K562 (cell line): Measurements from ENCODE around the gene ANKMY1. TPM values are rescaled to one million over a fixed set of nuclear protein-coding genes. Genes with fewer than 3 reads are reported as not detected.

Experiments used
- ATAC-seq: fragments of 200-7000 bp; cut with Tn5 transposase; 3 replicates; pipeline ENCODE4 v1.9.1; 2020; ENCODE audit warnings: moderate library complexity
- BruUV-seq: library from RNA; stranded (reverse); fragments of 400-500 nt; replicated peaks from 2 replicates; lab custom pipeline; 2021; lab: Mats Ljungman, UMichigan
- CTCF ChIA-PET: fragments of 300-600 bp; formaldehyde crosslinking; extraction: SDS; loops from one replicate; lab custom pipeline; 2021; ENCODE audit warnings: low intra/inter-chr PET ratio; lab: Yijun Ruan, JAX
- POLR2A ChIA-PET: fragments of 300-600, 350-650 bp; sonication (Branson Sonifier 250); formaldehyde crosslinking; extraction: SDS; loops from one replicate; lab custom pipeline; 2021; ENCODE audit warnings: antibody characterized with exemption, inconsistent platforms; lab: Yijun Ruan, JAX
- DNase-seq, 4 experiments: peaks; one replicate each; pipeline versions ENCODE4 v3.0.0 to v3.0.0-alpha.2; 2011 to 2018; ENCODE audit warnings: low spot score in 3 of 4, mixed read lengths in 3 of 4; ENCODE audit errors: extremely low read depth in 1 of 4
- FAIRE-seq: peaks from 2 replicates; lab custom pipeline; 2011; peaks lifted over from hg19 to GRCh38; lab: Jason Lieb, UNC
- H2AFZ ChIP-seq: 2 replicates; pipeline ENCODE4 v1.6.0; 2011; ENCODE audit warnings: low read depth, low read length, control low read depth, inconsistent platforms
- H3K27ac ChIP-seq: fragments of 200-600 bp; 3 replicates; pipeline ENCODE4 v1.8.0; 2011; ENCODE audit warnings: low read depth, mild to moderate bottlenecking, control low read depth, inconsistent platforms, low read length, moderate library complexity, mixed read lengths; ENCODE audit errors: extremely low read depth
- H3K27me3 ChIP-seq, 2 experiments: fragments of 300-600 bp in 1 of 2; 2 replicates in 1 of 2; 3 replicates in 1 of 2; pipeline versions ENCODE4 v1.6.0 to v1.8.0; 2011; ENCODE audit warnings: inconsistent platforms in 2 of 2, low read length in 2 of 2, mild to moderate bottlenecking in 1 of 2, mixed read lengths in 1 of 2, moderate library complexity in 1 of 2; ENCODE audit not compliant: control insufficient read depth in 2 of 2, insufficient read depth in 2 of 2
- H3K36me3 ChIP-seq: fragments of 300-600 bp; 3 replicates; pipeline ENCODE4 v1.8.0; 2011; ENCODE audit warnings: mild to moderate bottlenecking, low read length, inconsistent platforms; ENCODE audit not compliant: control insufficient read depth, insufficient read depth
- H3K4me1 ChIP-seq, 2 experiments: fragments of 200-600 bp in 1 of 2; replicated peaks in 1 of 2; 2 replicates in 1 of 2; 3 replicates in 1 of 2; pipeline versions ENCODE4 v1.5.1 to v1.8.0; 2011; ENCODE audit warnings: inconsistent platforms in 2 of 2, low read length in 2 of 2, mild to moderate bottlenecking in 1 of 2, mixed read lengths in 1 of 2, moderate library complexity in 1 of 2; ENCODE audit not compliant: control insufficient read depth in 2 of 2, insufficient read depth in 2 of 2
- H3K4me2 ChIP-seq: 2 replicates; pipeline ENCODE4 v1.6.1; 2011; ENCODE audit warnings: low read length, control low read depth, inconsistent platforms, mixed read lengths; ENCODE audit not compliant: insufficient read depth
- H3K4me3 ChIP-seq: fragments of 200-600 bp; sonication (generic), shearing (Covaris generic); 2 replicates; pipeline ENCODE4 v1.5.1; 2016; ENCODE audit warnings: control low read depth, inconsistent platforms
- H3K79me2 ChIP-seq: fragments of 200-600 bp; 3 replicates; pipeline ENCODE4 v1.8.0; 2011; ENCODE audit warnings: low read length, inconsistent platforms; ENCODE audit not compliant: control insufficient read depth, insufficient read depth
- H3K9ac ChIP-seq, 2 experiments: 2 replicates each; pipeline versions ENCODE4 v1.6.0 to v1.6.1; 2011; ENCODE audit warnings: low read depth in 2 of 2, low read length in 2 of 2, control low read depth in 1 of 2, inconsistent platforms in 1 of 2, mild to moderate bottlenecking in 1 of 2, mixed read lengths in 1 of 2; ENCODE audit not compliant: insufficient read depth in 1 of 2
- H3K9me1 ChIP-seq: one replicate; pipeline ENCODE4 v1.6.0; 2011; ENCODE audit warnings: inconsistent platforms, mild to moderate bottlenecking, low read length, moderate library complexity; ENCODE audit not compliant: control insufficient read depth, insufficient read depth
- H3K9me3 ChIP-seq: replicated peaks from 2 replicates; pipeline ENCODE4 v1.5.1; 2011; ENCODE audit warnings: low read depth, low read length, inconsistent platforms; ENCODE audit not compliant: control insufficient read depth, insufficient read depth
- H4K20me1 ChIP-seq: replicated peaks from 2 replicates; pipeline ENCODE4 v1.6.1; 2011; ENCODE audit warnings: low read length, inconsistent platforms, mixed read lengths; ENCODE audit not compliant: control insufficient read depth, insufficient read depth
- ARHGAP35 ChIP-seq: fragments of 450-650 bp; IDR thresholded peaks from 2 replicates; pipeline ENCODE4 v1.6.1; 2018; ENCODE audit not compliant: partially characterized antibody
- BACH1 ChIP-seq: fragments of 200-800 bp; sonication (Bioruptor generic); IDR thresholded peaks from 2 replicates; pipeline ENCODE4 v1.6.1; 2016; ENCODE audit warnings: missing genetic modification characterization, missing compliant biosample characterization
- CBFA2T3 ChIP-seq: fragments of 450-650 bp; IDR thresholded peaks from 2 replicates; pipeline ENCODE4 v1.6.1; 2017
- COPS2 ChIP-seq: fragments of 450-650 bp; conservative IDR thresholded peaks from 2 replicates; pipeline ENCODE4 v1.6.1; 2016; ENCODE audit warnings: mild to moderate bottlenecking, moderate library complexity
- GABPA ChIP-seq: fragments of 200-800 bp; sonication (Bioruptor generic); conservative IDR thresholded peaks from 2 replicates; pipeline ENCODE4 v1.6.1; 2016; ENCODE audit warnings: low read depth, missing genetic modification characterization, missing compliant biosample characterization
- MAFF ChIP-seq: IDR thresholded peaks from 2 replicates; pipeline ENCODE4 v1.6.1; 2012; ENCODE audit warnings: low read length, improper control_type of control experiment
- PRMT5 ChIP-seq: sonication (generic); formaldehyde crosslinking; IDR thresholded peaks from 2 replicates; pipeline ENCODE4 v1.5.0; 2020; ENCODE audit warnings: missing genetic modification reagents
- STAT5A ChIP-seq: IDR thresholded peaks from 2 replicates; pipeline ENCODE4 v1.6.1; 2012; ENCODE audit warnings: low read length, inconsistent platforms, borderline replicate concordance
- TCF7L2 ChIP-seq: fragments of 150-350 bp; IDR thresholded peaks from 2 replicates; pipeline ENCODE4 v1.6.1; 2016; ENCODE audit warnings: low read depth, mild to moderate bottlenecking, low read length, moderate library complexity
- ZNF76 ChIP-seq: fragments of 250-450 bp; sonication (Bioruptor Pico); IDR thresholded peaks from 2 replicates; pipeline ENCODE4 v1.4.0; 2020; ENCODE audit warnings: mild to moderate bottlenecking, moderate library complexity, borderline replicate concordance
- ZNF764 ChIP-seq: fragments of 250-450 bp; sonication (Bioruptor Pico); IDR thresholded peaks from 2 replicates; pipeline ENCODE4 v1.4.0; 2020; ENCODE audit warnings: low read depth, mild to moderate bottlenecking, moderate library complexity
- ZNF830 ChIP-seq: fragments of 250-450 bp; sonication (Bioruptor Pico); IDR thresholded peaks from 2 replicates; pipeline ENCODE4 v1.5.0; 2021; ENCODE audit warnings: mild to moderate bottlenecking
- WGBS: fragments of 100-300 bp; shearing (Covaris generic); methylation state at CpG from one replicate; pipeline ENCODE4 v1.1.6; 2016; ENCODE audit warnings: low coverage, mixed read lengths; ENCODE audit not compliant: insufficient coverage; ENCODE audit errors: missing lambda C conversion rate; 5-methylcytosine and 5-hydroxymethylcytosine counted together
- in situ Hi-C: fragments of 300-500 bp; cut with MboI; formaldehyde crosslinking; loops from 4 replicates; pipeline ENCODE4 v1.15.0; 2018; ENCODE audit warnings: inconsistent platforms, mixed read lengths
- intact Hi-C: fragments of 100-400 bp; cut with micrococcal nuclease; formaldehyde crosslinking; loops from 2 replicates; pipeline ENCODE4 v1.14.2; 2022
- polyA plus RNA-seq, 8 experiments: library from polyadenylated mRNA; depleted of rRNA in 4 of 8; stranded (reverse) in 5 of 8; unstranded in 3 of 8; fragments of >200 nt; fragmentation: Nextera tagmentation in 2 of 8; fragmentation: Illumina TruSeq in 1 of 8; extraction: Ambion mirVana in 2 of 8; extraction: Trizol in 1 of 8; gene quantifications; 2 replicates each; pipeline versions ENCODE4 v1.2.1 to v1.2.3, GENCODE V29; 2011 to 2014; ENCODE audit warnings: inconsistent platforms in 1 of 8, missing spikeins in 1 of 8
- total RNA-seq, 7 experiments: library from RNA; depleted of rRNA in 6 of 7; stranded (reverse); fragments of >200 nt in 6 of 7; fragmentation: Illumina TruSeq in 2 of 7; extraction: Trizol in 2 of 7; gene quantifications; 2 replicates each; pipeline versions ENCODE4 v1.2.1 to v1.2.3, GENCODE V29; 2011 to 2021; ENCODE audit warnings: low replicate concordance in 1 of 7
- TF ChIP-seq, protein P1 (sequence below): fragments of 250-450 bp; sonication (Bioruptor Pico); IDR thresholded peaks from 2 replicates; pipeline ENCODE4 v1.4.0; 2020; ENCODE audit warnings: mild to moderate bottlenecking, moderate library complexity, borderline replicate concordance
- TF ChIP-seq, protein P2 (sequence below): IDR thresholded peaks from 2 replicates; pipeline ENCODE4 v1.6.1; 2014; ENCODE audit warnings: antibody characterized with exemption

ANKMY1 gene
- total and polyA plus RNA-seq, 9 of the 15 experiments (the other 6 are each of a cell fraction or from before 2014, with no cell fraction given), result 0.75 to 15.1 (median 11.7) TPM

DNA sequence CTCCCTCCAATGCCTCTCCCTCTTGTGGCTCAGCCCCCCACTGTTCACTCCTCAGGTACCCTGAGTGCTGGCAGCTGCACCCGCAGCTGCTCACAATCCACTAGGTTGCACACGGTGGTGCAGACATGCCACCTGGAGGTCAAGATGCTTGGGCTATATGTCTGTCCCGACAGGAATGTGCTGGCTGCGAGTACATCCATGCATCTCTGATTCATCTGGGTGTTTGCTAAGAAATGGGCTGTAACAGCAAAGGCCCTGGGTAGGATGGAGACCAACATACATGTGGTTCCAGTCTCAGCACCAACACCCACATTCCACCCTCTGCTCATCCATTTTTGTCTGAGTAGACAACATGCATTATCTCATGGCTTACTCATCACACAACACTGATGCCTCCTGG lies 31.3 kb downstream of the ANKMY1 start:
- no peak for DNase-seq
- no peaks in the 10 kb centered on the region for H4K20me1 ChIP-seq
- H3K36me3 ChIP-seq, result peaks cover 54% of the 10 kb centered on the region; the same call in 2 of the 3 replicates
- ChIA-PET CTCF (no interaction called here), POLR2A (no interaction called here)
- peaks cover 18% of the 10 kb centered on the region for H3K9me3 ChIP-seq
- no TSS peak for BruUV-seq
- no peak overlapping the region for H3K4me3 ChIP-seq
- TF ChIP-seq, protein P1, sequence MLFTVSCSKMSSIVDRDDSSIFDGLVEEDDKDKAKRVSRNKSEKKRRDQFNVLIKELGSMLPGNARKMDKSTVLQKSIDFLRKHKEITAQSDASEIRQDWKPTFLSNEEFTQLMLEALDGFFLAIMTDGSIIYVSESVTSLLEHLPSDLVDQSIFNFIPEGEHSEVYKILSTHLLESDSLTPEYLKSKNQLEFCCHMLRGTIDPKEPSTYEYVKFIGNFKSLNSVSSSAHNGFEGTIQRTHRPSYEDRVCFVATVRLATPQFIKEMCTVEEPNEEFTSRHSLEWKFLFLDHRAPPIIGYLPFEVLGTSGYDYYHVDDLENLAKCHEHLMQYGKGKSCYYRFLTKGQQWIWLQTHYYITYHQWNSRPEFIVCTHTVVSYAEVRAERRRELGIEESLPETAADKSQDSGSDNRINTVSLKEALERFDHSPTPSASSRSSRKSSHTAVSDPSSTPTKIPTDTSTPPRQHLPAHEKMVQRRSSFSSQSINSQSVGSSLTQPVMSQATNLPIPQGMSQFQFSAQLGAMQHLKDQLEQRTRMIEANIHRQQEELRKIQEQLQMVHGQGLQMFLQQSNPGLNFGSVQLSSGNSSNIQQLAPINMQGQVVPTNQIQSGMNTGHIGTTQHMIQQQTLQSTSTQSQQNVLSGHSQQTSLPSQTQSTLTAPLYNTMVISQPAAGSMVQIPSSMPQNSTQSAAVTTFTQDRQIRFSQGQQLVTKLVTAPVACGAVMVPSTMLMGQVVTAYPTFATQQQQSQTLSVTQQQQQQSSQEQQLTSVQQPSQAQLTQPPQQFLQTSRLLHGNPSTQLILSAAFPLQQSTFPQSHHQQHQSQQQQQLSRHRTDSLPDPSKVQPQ, result no peak
- TF ChIP-seq ZNF764 (CRISPR knock-in tag), result no peak
- no peak for TF ChIP-seq MAFF
- TF ChIP-seq TCF7L2, result no peak
- TF ChIP-seq ZNF830, result no peak
- no peak for TF ChIP-seq ARHGAP35
- TF ChIP-seq PRMT5 (CRISPR knock-in tag), result no peak
- TF ChIP-seq STAT5A, result no peak
- no peak for TF ChIP-seq COPS2
- TF ChIP-seq ZNF76, result no peak
- no peak for TF ChIP-seq GABPA (tag)
- no peak for TF ChIP-seq CBFA2T3
- TF ChIP-seq, protein P2, sequence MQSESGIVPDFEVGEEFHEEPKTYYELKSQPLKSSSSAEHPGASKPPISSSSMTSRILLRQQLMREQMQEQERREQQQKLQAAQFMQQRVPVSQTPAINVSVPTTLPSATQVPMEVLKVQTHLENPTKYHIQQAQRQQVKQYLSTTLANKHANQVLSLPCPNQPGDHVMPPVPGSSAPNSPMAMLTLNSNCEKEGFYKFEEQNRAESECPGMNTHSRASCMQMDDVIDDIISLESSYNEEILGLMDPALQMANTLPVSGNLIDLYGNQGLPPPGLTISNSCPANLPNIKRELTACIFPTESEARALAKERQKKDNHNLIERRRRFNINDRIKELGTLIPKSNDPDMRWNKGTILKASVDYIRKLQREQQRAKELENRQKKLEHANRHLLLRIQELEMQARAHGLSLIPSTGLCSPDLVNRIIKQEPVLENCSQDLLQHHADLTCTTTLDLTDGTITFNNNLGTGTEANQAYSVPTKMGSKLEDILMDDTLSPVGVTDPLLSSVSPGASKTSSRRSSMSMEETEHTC, result no peak
- no peak for TF ChIP-seq BACH1
- in situ Hi-C loops (no loop called here), intact Hi-C loops (no loop called here)
- H3K27ac ChIP-seq, result no peak overlapping the region
- FAIRE-seq, result no peak
- no peak for ATAC-seq
- no peaks in the 10 kb centered on the region for H3K9me1 ChIP-seq
- no peaks in the 10 kb centered on the region; the same call in 2 of the 3 replicates for H3K79me2 ChIP-seq
- H3K9ac ChIP-seq, result no peak overlapping the region
- 97% methylated on average over 3 of the region's 4 CpGs for WGBS
- H3K4me1 ChIP-seq, result no peaks in the 10 kb centered on the region; a peak in 1 of 5 replicates
- no peaks in the 10 kb centered on the region for H3K27me3 ChIP-seq
- no peak overlapping the region for H3K4me2 ChIP-seq
- H2AFZ ChIP-seq, result no peak overlapping the region
